Measurements from ENCODE around the gene NHERF1. TPM values are rescaled to one million over a fixed set of nuclear protein-coding genes. Genes with fewer than 3 reads are reported as not detected.

Gene NHERF1
- total and polyA plus RNA-seq, 2 of the 4 experiments (the other 2 are of a cell fraction): 3.8 to 11.8 TPM

DNA sequence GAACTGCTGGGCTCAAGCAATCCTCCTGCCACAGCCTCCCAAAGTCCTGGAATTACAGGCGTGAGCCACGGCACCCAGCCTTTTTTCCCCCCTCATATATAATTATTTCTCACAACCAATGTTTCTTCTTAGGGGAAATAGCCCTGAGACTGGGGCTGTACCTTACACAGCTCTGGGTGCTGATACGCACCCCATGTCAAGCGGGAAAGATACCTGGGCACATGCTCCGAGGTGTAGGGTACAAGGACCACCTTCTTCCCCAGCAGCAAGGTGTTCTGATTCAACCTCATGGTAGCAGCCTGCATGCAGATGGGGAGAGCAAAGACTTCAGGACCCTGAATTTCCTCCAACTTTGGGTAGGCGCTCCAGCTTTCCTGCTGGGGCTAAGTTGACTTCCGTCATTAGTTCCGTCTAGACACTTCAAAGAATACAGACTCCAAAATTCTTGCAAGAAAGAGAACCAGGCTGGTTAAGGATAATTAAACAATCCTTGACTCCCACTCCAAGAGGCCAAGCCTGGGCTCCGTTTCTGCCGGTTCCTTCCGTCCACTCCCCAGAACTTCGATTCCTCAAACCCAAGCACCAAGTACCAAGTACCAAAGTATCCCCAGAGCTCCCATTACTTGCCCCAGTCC lies 27.1 kb downstream of the NHERF1 start:
- Histone ChIP-seq H3K14ac (replicated peaks; ENCODE audit: low read depth, low read length) (peak overlapping the region; percentile 99), H3K9me1 (ENCODE audit: insufficient read depth, low read length) (no peaks in the 10 kb centered on the region), H3K4me2 (ENCODE audit: low read depth, low read length) (peak overlapping the region; percentile 100), H2AK9ac (replicated peaks; ENCODE audit: low read depth, low read length, poor library complexity) (peak overlapping the region; percentile 94), H3K4me1 (ENCODE audit: control insufficient read depth, insufficient read depth, low read length) (peaks cover 10% of the 10 kb centered on the region), H2BK15ac (ENCODE audit: low read depth, low read length) (no peak overlapping the region; the same call in 2 of the 3 replicates), H3K4ac (ENCODE audit: low read depth, low read length) (peak overlapping the region; percentile 97), H3K27me3 (ENCODE audit: control insufficient read depth, insufficient read depth, low read length) (no peaks in the 10 kb centered on the region), H2BK120ac (ENCODE audit: low read depth, low read length) (peak overlapping the region; percentile 44; the same call in 1 of the 2 replicates), H3K23ac (ENCODE audit: low read depth, low read length) (peak overlapping the region; percentile 91), H3K9me3 (ENCODE audit: control insufficient read depth, insufficient read depth, low read length) (no peaks in the 10 kb centered on the region), H3K36me3 (ENCODE audit: control insufficient read depth, insufficient read depth, low read length) (peaks cover 39% of the 10 kb centered on the region), H2BK20ac (ENCODE audit: low read depth, low read length) (no peak overlapping the region), H4K91ac (ENCODE audit: insufficient read depth, low read depth, low read length) (peak overlapping the region; percentile 87), H2AK5ac (ENCODE audit: low read depth, low read length) (peak overlapping the region; percentile 92), H4K20me1 (ENCODE audit: insufficient read depth, low read length) (peaks cover 16% of the 10 kb centered on the region), H3K9ac (ENCODE audit: low read depth, low read length) (peak overlapping the region; percentile 86), H3K56ac (ENCODE audit: extremely low read depth, insufficient read depth, low read length) (peak overlapping the region; percentile 72), H3K27ac (ENCODE audit: insufficient read depth, low read length) (peak overlapping the region; percentile 85), H3K18ac (ENCODE audit: low read depth, low read length) (no peak overlapping the region; the same call in 1 of the 2 replicates), H4K8ac (ENCODE audit: low read depth in 2 of 2, low read length in 2 of 2) (peak overlapping the region; percentile 65 to 98; a peak in 3 of 4 replicates), H3K4me3 (ENCODE audit: insufficient read depth, low read depth, low read length) (peak overlapping the region; percentile 73), H2AFZ (replicated peaks; ENCODE audit: low read length, poor library complexity) (peak overlapping the region; percentile 96), H4K5ac (ENCODE audit: low read depth, low read length) (peak overlapping the region; percentile 62), H3K79me1 (ENCODE audit: low read depth in 1 of 2, low read length in 2 of 2) (peaks cover 34 to 64% of the 10 kb centered on the region in 2 experiments), H2BK5ac (ENCODE audit: low read depth, low read length, poor library complexity, severe bottlenecking) (peak overlapping the region; percentile 81)
- ATAC-seq (ENCODE audit: low read depth) (no peak; the same call in 1 of the 2 replicates), DNase-seq (no peak)
- CTCF ChIA-PET: interaction anchor here (1.4 kb wide), 1 partner anchor 118 kb away, joined by 3 read pairs; no protein-coding TSS in a partner anchor
- 40% methylated on average over 1 of the region's 12 CpGs; no CpG with 5 or more reads in 1 of the 2 experiments for WGBS, 2 experiments (ENCODE audit: extremely low coverage in 2 of 2, insufficient read length in 1 of 2)
- intact Hi-C loops (cut with micrococcal nuclease) (loop anchor here (1.0 kb wide), 1 partner anchor 31 kb away; no protein-coding TSS in a partner anchor), in situ Hi-C loops (cut with MboI; ENCODE audit: low sequenced_read_pairs) (no loop called here), dilution Hi-C loops (cut with HindIII; ENCODE audit: low sequenced_read_pairs, unreplicated experiment) (no loop called here)
- POLR2A ChIA-PET (ENCODE audit: unreplicated experiment): no interaction called here
- no TSS peak for BruUV-seq (replicated peaks)
- no peak for TF ChIP-seq MAZ (IDR thresholded peaks at IDR 0.05; ENCODE audit: borderline replicate concordance, low read depth, low read length)
- no peak for TF ChIP-seq CHD1 (IDR thresholded peaks at IDR 0.05; ENCODE audit: low read depth, low read length)
- TF ChIP-seq RFX5 (IDR thresholded peaks at IDR 0.05; ENCODE audit: low read depth, low read length): no peak
- TF ChIP-seq NFE2L2 (IDR thresholded peaks at IDR 0.05; ENCODE audit: low read depth, low read length): no peak
- TF ChIP-seq FOS (IDR thresholded peaks at IDR 0.05; ENCODE audit: low read depth, low read length): no peak
- TF ChIP-seq, protein P1, sequence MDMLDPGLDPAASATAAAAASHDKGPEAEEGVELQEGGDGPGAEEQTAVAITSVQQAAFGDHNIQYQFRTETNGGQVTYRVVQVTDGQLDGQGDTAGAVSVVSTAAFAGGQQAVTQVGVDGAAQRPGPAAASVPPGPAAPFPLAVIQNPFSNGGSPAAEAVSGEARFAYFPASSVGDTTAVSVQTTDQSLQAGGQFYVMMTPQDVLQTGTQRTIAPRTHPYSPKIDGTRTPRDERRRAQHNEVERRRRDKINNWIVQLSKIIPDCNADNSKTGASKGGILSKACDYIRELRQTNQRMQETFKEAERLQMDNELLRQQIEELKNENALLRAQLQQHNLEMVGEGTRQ (IDR thresholded peaks at IDR 0.05; ENCODE audit: low read depth, low read length): no peak
- no peak for TF ChIP-seq POLR2A (IDR thresholded peaks at IDR 0.05; ENCODE audit: low read depth, low read length)
- TF ChIP-seq CEBPB (IDR thresholded peaks at IDR 0.05; ENCODE audit: low read depth, low read length): no peak
- no peak for TF ChIP-seq CTCF (conservative IDR thresholded peaks at IDR 0.05; ENCODE audit: low read depth, low read length)
- no peak for TF ChIP-seq RCOR1 (IDR thresholded peaks at IDR 0.05; ENCODE audit: insufficient replicate concordance, low read length)
- no peak for TF ChIP-seq BHLHE40 (IDR thresholded peaks at IDR 0.05; ENCODE audit: low read depth, low read length)
- no peak for TF ChIP-seq SMC3 (IDR thresholded peaks at IDR 0.05; ENCODE audit: low read depth, low read length)
- TF ChIP-seq MXI1 (IDR thresholded peaks at IDR 0.05; ENCODE audit: borderline replicate concordance, low read depth, low read length): no peak
- no peak for TF ChIP-seq MAFK (IDR thresholded peaks at IDR 0.05; ENCODE audit: low read depth, low read length)
- TF ChIP-seq, protein P2, sequence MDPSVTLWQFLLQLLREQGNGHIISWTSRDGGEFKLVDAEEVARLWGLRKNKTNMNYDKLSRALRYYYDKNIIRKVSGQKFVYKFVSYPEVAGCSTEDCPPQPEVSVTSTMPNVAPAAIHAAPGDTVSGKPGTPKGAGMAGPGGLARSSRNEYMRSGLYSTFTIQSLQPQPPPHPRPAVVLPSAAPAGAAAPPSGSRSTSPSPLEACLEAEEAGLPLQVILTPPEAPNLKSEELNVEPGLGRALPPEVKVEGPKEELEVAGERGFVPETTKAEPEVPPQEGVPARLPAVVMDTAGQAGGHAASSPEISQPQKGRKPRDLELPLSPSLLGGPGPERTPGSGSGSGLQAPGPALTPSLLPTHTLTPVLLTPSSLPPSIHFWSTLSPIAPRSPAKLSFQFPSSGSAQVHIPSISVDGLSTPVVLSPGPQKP (IDR thresholded peaks at IDR 0.05; ENCODE audit: borderline replicate concordance, low read depth, low read length): no peak
